HG03060 (cell line): Measurements from ENCODE around the gene PEF1.

Source experiments
- ATAC-seq: cut with Tn5 transposase; IDR thresholded peaks from one replicate; pipeline ENCODE4 v1.9.1; 2021; ENCODE audit warnings: low read depth, moderate number of reproducible peaks; ENCODE audit not compliant: unreplicated experiment

The PEF1 gene, protein sequence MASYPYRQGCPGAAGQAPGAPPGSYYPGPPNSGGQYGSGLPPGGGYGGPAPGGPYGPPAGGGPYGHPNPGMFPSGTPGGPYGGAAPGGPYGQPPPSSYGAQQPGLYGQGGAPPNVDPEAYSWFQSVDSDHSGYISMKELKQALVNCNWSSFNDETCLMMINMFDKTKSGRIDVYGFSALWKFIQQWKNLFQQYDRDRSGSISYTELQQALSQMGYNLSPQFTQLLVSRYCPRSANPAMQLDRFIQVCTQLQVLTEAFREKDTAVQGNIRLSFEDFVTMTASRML

DNA sequence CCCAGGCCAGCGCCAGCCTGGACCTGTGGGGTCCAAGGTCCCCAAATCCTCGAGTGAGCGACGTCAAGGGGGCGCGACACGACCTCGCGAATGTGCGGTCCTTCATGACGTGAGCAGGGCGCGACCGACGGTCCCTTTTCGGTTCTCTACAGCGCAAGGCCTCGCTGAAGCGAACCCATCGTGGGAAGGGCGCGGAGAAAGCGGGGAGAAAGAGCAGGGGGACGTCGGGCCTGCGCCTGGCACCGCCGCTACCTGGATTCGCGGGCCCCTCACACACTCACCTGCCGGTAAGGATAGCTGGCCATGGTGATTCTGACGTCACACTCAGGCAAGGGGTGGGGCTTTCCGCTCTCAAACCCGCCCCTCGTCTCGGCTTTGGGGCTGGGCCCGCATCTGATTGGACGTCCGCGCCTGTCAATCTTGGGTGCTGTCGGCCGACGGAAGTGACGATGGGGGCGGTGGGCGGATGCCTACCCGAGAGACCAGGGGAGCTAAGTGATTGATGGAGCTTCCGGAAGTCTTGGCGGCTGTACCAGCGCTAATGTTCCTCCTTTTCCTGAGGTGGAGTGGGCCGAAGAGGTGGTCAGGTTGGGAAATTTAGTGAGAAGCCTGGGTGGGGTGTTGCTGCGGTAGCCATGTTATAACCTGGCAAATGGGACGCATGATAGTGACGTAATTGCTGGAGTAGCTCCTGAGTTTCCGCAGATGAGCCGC lies at the start of gene PEF1:
Gene PEF1, minus strand, starts transcription at position 317 of the 714 bp plus-strand sequence. Its CDS starts 12 bp downstream, at position 305.
- ATAC-seq: peak; percentile 40

DNA sequence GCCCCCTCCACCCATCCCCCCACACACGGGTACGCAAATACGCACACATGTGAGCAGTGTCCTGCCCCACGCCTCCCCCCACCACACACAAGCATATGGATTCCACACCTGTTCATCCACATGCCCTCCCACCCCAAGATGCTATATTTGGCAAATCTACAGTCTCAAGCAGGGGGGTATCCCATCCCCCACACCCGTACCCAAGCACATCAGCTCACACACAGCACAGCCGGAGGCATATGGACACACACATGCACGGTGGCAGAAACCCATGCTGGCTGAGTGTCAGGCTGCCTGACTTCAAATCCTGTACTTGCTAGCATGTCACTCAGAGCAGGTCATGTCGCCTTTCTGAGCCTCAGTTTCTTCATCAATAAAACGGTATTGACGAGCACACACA lies 48.6 kb upstream of the PEF1 start:
- ATAC-seq: no peak

DNA sequence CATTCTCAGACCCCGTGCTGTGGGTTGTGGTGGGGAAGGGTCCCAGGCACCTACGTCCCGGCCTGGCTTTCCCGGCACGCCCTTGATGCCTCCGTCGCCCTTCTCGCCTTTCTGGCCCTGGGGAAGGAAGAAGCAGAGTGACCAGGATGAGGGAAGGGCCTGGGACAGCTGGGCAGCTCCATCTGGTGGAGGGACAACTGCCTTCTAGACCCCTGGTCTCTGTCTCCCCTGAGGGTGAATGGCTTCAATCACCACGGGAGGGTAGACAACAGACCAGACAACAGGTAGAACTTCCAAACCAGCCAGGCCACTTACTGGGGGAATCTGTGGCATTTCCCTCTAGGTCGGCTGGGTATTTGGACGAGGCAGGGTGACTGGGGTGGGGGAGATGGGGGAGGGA lies 47.3 kb upstream of the PEF1 start:
- ATAC-seq: no peak

DNA sequence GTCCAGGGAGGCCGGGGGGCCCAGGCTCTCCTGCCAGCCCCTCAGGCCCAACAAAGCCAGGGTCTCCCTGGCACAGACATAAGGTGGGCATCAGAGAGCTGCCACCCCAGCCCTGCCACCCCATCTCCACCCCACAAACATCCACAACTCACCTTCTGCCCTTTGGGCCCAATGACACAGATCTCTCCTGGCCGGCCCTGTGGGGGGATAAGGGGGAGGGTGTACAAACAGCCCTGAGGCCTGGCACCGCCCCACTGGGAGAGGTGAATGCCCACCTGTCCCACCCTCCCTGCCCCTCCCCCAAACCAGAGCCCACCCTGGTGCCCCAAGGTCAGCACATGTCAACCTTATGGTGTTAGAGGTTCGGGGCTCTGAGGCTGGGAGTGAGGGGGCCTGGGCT lies 46.8 kb upstream of the PEF1 start:
- ATAC-seq: no peak

DNA sequence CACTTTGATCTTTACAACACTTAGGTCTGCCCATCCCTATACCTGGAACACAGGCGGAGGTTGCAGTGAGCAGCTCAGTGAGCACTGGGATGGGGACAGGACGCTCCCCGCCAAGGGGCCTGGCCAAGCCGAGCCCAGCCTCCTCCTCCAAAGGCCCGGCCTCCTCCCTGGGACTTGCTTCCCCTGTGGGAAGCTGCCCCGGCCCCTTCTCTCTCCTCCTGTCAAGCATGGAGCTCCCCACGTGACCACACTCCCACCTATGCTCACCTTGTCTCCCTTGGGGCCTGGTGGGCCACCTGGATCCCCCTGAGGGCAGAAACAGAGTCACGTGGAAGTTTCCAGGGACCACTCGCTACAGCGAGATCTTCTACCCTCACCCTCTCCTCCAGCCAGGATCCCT lies 46.2 kb upstream of the PEF1 start:
- no peak for ATAC-seq

DNA sequence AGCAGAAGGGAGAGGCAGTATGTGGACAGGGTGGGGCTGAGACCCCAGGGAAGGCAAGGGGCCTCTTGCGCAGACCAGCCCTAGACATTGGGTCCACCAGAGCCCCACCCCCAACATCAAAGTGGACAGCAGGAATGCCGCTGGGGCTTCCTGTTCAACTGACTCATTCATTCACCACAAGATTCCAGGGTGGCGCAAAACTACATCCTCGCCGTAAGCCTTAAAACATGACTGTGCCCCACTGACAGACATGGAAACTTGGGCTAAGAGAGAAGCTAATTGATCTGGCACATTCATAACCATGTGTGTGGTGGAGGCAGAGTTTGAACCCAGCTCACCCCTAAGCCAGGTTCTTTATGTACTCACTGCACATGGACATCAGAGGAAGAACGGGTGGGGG lies 45.2 kb upstream of the PEF1 start:
- ATAC-seq: no peak

DNA sequence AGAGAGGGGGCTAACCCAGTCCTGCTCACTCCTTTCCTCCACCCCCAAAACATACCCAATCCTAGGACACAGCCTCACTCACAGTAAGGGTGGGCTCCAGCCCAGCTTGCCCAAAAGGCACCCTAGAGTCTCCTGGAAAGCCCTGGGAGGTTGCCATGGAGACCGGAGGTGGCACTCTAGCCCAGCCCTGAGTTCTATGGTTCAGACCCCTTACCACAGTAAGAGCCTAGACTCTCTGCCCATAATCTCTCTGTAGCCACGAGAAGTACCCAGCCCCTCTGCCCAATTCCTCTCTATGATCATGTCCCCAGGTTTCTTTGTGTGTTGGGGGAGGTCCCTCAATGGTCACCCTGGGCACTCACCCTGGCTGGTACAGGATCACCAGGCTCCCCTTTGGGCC lies 44.7 kb upstream of the PEF1 start:
- ATAC-seq: no peak

DNA sequence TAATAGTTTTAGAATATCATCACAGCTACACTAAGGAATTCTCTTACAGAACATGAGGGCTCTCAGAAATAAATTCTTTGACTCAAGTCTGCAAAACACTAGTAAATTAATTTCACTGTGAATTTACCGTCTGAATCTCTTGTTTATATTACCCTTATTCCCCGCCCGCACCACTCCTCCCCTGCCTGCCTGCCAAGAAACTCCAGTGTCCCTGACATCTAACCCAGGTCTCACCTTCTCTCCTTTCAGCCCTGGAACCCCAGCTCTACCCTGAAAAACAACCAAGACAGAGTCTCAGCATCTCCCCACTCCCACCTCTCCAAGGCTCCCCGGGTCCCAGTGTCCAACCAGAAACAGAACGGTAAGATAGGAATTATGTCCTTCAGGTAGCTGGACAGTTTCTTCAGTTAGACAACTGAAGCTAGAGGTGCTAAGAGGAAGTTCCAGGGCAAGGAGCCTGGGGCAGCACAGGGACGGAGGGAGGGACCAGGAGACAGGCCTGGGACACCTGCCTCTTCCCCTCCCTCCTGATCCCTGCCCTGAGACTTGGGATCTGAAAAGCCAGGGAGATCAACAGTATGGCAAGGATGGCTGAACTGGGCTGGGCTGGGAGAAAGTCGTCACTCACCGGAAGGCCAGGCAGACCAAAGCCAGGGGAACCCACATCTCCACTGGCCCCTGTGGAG lies 43.7 kb upstream of the PEF1 start:
- no peak for ATAC-seq

DNA sequence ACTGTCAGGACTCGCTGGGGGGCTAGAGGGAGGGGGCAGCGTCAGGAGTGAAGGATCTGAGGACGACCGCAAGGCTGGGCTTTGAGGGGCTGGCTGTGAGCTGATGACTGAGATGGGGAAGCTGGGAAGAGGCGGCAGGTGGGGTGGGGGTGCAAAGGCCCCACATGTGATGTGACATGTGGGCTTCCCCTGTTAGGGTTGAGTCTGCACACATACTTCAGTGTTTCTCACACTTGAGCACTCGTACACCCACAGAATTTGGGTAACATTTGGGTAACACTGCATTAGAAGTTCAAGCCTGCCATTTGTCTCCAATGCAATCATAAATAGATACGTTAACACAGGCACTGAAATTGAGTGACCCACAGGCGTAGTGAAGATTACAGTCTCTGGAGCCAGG lies 42.9 kb upstream of the PEF1 start:
- ATAC-seq: no peak

DNA sequence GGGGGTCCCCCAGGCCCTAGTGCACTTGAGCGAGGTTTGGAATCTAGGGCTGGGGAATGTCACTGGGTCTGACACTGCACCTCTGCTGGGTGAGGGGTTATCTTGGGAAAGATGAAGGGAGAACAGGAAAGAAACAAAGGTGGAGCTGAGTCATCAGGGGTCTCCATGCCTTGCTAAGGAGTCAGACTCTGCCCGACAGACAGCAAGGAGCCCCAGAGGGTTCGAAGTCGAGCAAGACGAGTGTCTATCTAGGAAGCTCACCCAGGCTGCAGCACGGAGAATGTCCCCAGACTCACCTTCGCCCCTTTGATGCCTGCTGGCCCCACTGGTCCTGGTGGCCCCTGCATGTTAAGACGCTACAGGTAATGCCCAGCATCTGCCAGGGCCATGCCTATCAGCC lies 41.1 kb upstream of the PEF1 start:
- ATAC-seq: no peak

DNA sequence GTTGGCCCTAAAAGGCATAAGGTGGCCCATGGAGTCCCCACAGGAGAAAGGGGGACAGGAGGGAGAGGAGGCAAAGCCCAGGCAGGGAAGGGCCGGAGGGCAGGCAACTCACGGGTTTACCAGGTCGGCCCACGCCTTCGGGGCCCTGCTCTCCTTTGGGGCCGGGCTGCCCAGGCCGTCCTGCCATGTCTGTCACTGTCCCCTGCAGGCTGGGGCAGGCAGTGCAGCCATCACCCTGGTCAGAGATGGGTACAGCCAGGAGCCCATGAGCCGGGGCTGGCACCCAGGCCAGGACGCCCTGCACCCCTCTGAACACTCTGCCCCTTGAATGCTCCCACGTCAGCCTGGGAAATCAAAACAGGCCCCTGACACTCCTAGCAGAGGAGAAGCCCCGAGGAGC lies 39.3 kb upstream of the PEF1 start:
- no peak for ATAC-seq

DNA sequence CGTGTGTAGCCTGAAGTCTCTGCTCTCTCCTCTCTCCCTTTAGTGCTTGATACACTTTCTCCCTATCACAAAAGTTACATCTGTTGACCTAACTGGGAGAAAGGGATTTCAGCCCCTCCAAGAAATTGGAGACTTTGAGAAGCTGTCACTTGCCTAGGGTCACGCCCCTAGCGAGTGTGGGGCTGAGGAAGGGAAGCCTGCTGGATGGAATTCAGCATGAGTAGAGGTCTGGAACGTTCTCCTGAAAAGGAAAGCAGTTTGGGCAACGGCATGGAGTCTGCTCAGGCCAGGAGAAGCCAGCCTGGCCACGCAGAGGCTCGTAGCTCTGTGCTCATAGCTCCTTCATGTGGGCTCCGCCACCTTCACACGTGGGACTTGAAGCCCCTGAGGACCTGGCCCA lies 36.7 kb upstream of the PEF1 start:
- no peak for ATAC-seq

DNA sequence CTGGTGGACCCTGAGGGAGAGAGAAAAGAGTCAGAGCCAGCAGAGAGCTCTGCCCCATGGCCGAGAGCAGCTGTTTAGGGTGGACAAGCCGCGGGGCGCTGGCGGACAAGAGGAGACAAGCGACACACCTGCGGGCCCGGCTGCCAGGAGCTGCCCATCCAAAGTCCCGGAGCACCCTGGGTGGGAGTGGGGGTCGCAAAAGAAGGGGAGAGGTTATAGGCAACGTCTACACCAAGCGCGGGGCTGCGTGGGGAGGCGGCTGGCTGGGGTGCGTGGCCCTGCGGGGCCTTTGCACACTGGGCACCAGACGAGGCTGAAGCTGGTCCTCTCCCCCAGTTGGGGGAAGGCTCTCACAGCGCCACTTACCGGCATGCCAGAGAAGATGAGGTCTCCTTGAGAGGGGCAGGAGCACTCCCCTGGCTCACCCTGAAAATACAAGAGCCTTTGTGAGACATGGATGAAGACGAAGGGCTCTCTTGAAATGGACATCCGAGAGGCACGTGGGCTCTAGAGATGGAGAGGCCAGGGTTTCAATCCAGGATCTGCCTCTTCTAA lies 35.1 kb upstream of the PEF1 start:
- ATAC-seq: no peak

DNA sequence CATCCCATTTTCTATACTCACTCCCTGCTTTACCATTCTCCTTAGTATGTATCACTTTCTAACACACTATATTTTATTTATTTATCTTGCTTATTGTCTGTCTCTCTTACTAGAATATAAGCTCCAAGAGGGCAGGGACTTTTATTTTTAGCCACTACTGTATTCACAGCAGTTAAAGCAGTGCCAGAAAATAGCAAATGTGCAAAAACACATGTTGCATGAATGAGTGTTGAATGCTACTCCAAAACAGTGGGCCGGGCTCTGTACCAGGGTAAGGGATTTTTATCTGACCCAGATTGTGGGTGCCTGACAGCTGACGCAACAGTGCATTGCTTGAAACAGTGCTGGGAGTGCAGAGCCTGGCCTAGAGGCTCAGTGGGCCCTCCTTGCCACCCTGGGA lies 34.4 kb upstream of the PEF1 start:
- ATAC-seq: no peak

DNA sequence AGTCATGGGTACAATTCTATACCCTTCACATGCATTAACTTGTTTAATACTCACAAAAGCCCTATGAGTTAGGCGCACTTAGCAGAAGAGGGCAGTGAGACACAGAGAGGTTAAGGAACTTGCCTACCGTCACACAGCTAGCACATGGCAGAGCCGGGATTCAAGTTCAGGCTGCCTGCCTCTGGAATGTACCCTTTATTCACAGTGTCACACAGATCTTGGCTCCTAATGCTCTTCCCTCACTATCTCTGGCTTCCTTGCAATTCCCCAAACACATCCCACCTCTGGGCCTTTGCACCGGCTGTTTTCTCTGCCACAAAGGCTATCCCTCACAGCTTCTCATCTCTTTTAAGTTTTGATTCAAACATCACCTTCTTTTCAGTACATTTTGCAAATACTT lies 34.0 kb upstream of the PEF1 start:
- ATAC-seq: no peak

DNA sequence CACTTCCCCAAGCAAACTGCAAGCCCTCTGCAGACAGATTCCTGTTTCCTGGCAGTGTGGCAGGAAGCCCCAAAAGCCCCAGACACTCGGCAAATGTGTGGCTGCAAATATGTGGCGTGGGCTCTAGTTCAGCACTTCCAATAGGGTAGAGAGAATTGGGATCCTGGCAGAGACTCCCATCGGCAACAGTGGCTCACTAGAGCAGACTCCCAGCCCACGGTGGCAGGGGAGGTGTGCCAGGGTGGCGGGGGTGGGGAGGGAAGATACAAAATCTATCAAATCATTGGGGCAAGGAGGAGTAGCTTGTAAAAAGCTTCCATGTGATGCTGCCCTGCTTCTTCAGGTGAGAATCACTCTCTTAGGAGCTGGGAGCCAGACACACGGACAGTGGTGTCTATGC lies 33.3 kb upstream of the PEF1 start:
- ATAC-seq: no peak

DNA sequence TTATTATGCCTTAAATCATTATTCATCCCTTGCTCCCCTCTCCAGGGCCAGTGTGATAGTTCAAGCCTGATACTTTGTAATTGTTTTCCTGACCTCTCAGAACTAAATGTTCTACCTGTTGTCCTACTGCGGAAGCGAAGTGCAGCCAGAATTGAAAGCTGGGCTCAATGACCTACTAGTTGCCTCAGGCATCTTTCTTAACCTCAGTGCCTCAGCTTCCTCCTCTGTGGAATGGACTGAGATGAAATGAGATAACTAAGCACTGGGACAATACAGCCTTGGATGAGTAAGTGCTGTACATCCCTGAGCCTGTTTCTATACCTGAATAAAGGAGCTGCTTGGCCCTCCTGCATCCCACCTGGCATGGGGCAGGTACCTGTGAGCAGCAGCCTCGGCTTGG lies 32.7 kb upstream of the PEF1 start:
- no peak for ATAC-seq

DNA sequence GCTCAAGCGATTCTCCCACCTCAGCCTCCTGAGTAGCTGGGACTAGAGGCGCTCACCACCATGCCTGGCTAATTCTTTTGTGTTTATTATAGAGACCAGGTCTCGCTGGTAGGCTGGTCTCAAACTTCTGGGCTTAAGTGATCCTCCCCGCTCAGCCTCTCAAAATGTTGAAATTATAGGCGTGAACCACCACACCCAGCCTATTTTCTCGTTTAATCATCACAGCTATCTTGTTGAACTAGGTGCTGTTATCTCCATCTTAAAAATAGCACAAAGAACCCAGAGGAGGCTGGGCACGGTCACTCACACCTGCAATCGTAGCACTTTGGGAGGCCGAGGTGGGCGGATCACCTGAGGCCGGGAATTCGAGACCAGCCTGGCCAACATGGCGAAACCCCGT lies 31.1 kb upstream of the PEF1 start:
- ATAC-seq: no peak

DNA sequence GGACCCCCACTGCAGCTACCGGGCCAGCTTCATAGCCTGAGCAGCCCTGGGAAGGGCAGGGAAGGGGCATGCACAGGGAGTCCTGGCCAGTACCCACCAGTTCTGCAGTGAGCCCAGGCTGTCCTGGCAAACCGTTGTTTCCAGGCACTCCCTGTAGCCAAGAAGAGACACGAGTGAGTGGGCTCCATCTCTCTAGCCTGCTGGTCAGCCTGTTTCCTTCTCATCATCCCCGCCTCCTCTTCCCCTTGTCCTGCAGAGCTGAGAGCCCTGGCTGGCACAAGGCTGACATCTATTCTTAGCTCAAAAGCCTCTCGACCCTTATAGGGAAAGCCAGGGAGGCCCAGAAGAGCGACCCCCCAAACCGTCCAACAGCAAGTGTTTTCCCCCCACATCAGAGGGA lies 30.5 kb upstream of the PEF1 start:
- ATAC-seq: no peak

DNA sequence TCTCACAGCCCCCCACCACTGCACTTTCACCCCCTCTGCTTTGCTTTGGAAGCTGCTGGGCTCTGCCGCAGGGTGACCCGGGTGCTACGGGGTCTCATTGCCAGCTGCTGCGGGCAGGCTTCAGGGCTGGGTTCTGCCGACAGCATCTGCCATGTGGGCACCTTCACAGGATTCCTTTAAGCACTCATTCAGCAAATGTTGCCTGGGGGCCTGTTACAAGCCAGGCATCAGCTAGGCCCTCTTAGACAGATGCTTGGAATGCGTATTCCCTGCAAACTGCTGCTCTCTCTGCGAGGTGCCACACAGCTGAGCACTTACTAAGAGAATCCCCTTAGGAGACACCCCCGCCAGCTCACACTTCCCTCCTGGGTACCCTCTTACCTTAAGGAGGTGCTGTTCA lies 29.9 kb upstream of the PEF1 start:
- no peak for ATAC-seq

DNA sequence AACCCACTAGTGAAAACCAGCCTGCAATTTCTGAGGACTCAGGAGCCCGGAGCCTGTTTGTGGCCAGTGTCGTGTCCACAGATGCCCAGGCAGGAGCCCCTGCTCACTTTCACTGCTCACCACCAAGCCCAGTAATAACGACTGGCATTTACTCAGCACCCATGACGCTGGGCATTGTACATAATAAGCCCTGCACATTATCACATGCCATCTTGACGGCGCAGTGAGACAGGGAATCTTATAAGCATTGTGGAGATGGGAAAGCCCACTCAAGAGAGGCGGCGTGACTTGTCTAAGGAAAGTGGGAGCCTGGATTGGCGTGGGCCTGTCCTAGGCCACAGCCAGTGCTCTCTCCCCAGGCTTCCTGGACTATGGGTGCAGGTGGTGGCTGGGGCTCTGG lies 28.8 kb upstream of the PEF1 start:
- ATAC-seq: no peak

DNA sequence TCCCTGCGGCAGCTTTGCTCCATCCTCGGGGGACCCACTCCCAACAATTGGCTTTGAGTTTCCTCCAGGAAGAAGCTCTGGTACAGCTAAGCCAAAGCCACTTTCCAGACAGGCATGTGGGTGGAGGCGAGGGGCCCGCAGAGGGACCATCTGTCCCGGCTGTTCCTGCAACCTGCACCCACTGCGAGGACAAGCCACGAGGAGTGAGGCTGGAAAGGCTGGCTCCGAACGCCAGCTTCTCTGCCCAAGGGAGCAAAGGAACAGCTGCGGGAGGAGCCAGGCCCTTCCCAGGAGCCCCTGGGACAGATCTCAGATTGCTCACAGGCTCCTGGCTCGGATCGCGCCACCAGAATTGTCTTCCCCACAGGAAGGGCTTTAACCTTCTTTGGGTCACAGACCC lies 28.3 kb upstream of the PEF1 start:
- no peak for ATAC-seq
